K562 (cell line): ENCODE data around the gene HK2. TPM values are rescaled to one million over a fixed set of nuclear protein-coding genes. Genes with fewer than 3 reads are reported as not detected.
"Not testable (repeated sequence)": the region's sequence is repeated elsewhere in the genome, so short reads cannot be mapped to it uniquely, and the experiment has no call there.

Experiments
- ATAC-seq: fragments of 200-7000 bp; cut with Tn5 transposase; 3 replicates; pipeline ENCODE4 v1.9.1; 2020; ENCODE audit warnings: moderate library complexity
- BruUV-seq: library from RNA; stranded (reverse); fragments of 400-500 nt; replicated peaks from 2 replicates; lab custom pipeline; 2021; lab: Mats Ljungman, UMichigan
- CTCF ChIA-PET: fragments of 300-600 bp; formaldehyde crosslinking; extraction: SDS; loops from one replicate; lab custom pipeline; 2021; ENCODE audit warnings: low intra/inter-chr PET ratio; lab: Yijun Ruan, JAX
- POLR2A ChIA-PET: fragments of 300-600, 350-650 bp; sonication (Branson Sonifier 250); formaldehyde crosslinking; extraction: SDS; loops from one replicate; lab custom pipeline; 2021; ENCODE audit warnings: antibody characterized with exemption, inconsistent platforms; lab: Yijun Ruan, JAX
- DNase-seq, 4 experiments: peaks; one replicate each; pipeline versions ENCODE4 v3.0.0 to v3.0.0-alpha.2; 2011 to 2018; ENCODE audit warnings: low spot score in 3 of 4, mixed read lengths in 3 of 4; ENCODE audit errors: extremely low read depth in 1 of 4
- FAIRE-seq: peaks from 2 replicates; lab custom pipeline; 2011; peaks lifted over from hg19 to GRCh38; lab: Jason Lieb, UNC
- H2AFZ ChIP-seq: 2 replicates; pipeline ENCODE4 v1.6.0; 2011; ENCODE audit warnings: low read depth, low read length, control low read depth, inconsistent platforms
- H3K27ac ChIP-seq: fragments of 200-600 bp; 3 replicates; pipeline ENCODE4 v1.8.0; 2011; ENCODE audit warnings: low read depth, mild to moderate bottlenecking, control low read depth, inconsistent platforms, low read length, moderate library complexity, mixed read lengths; ENCODE audit errors: extremely low read depth
- H3K27me3 ChIP-seq, 2 experiments: fragments of 300-600 bp in 1 of 2; 2 replicates in 1 of 2; 3 replicates in 1 of 2; pipeline versions ENCODE4 v1.6.0 to v1.8.0; 2011; ENCODE audit warnings: inconsistent platforms in 2 of 2, low read length in 2 of 2, mild to moderate bottlenecking in 1 of 2, mixed read lengths in 1 of 2, moderate library complexity in 1 of 2; ENCODE audit not compliant: control insufficient read depth in 2 of 2, insufficient read depth in 2 of 2
- H3K36me3 ChIP-seq: fragments of 300-600 bp; 3 replicates; pipeline ENCODE4 v1.8.0; 2011; ENCODE audit warnings: mild to moderate bottlenecking, low read length, inconsistent platforms; ENCODE audit not compliant: control insufficient read depth, insufficient read depth
- H3K4me1 ChIP-seq, 2 experiments: fragments of 200-600 bp in 1 of 2; replicated peaks in 1 of 2; 2 replicates in 1 of 2; 3 replicates in 1 of 2; pipeline versions ENCODE4 v1.5.1 to v1.8.0; 2011; ENCODE audit warnings: inconsistent platforms in 2 of 2, low read length in 2 of 2, mild to moderate bottlenecking in 1 of 2, mixed read lengths in 1 of 2, moderate library complexity in 1 of 2; ENCODE audit not compliant: control insufficient read depth in 2 of 2, insufficient read depth in 2 of 2
- H3K4me2 ChIP-seq: 2 replicates; pipeline ENCODE4 v1.6.1; 2011; ENCODE audit warnings: low read length, control low read depth, inconsistent platforms, mixed read lengths; ENCODE audit not compliant: insufficient read depth
- H3K4me3 ChIP-seq: fragments of 200-600 bp; sonication (generic), shearing (Covaris generic); 2 replicates; pipeline ENCODE4 v1.5.1; 2016; ENCODE audit warnings: control low read depth, inconsistent platforms
- H3K79me2 ChIP-seq: fragments of 200-600 bp; 3 replicates; pipeline ENCODE4 v1.8.0; 2011; ENCODE audit warnings: low read length, inconsistent platforms; ENCODE audit not compliant: control insufficient read depth, insufficient read depth
- H3K9ac ChIP-seq, 2 experiments: 2 replicates each; pipeline versions ENCODE4 v1.6.0 to v1.6.1; 2011; ENCODE audit warnings: low read depth in 2 of 2, low read length in 2 of 2, control low read depth in 1 of 2, inconsistent platforms in 1 of 2, mild to moderate bottlenecking in 1 of 2, mixed read lengths in 1 of 2; ENCODE audit not compliant: insufficient read depth in 1 of 2
- H3K9me1 ChIP-seq: one replicate; pipeline ENCODE4 v1.6.0; 2011; ENCODE audit warnings: inconsistent platforms, mild to moderate bottlenecking, low read length, moderate library complexity; ENCODE audit not compliant: control insufficient read depth, insufficient read depth
- H3K9me3 ChIP-seq: replicated peaks from 2 replicates; pipeline ENCODE4 v1.5.1; 2011; ENCODE audit warnings: low read depth, low read length, inconsistent platforms; ENCODE audit not compliant: control insufficient read depth, insufficient read depth
- H4K20me1 ChIP-seq: replicated peaks from 2 replicates; pipeline ENCODE4 v1.6.1; 2011; ENCODE audit warnings: low read length, inconsistent platforms, mixed read lengths; ENCODE audit not compliant: control insufficient read depth, insufficient read depth
- MITF ChIP-seq: IDR thresholded peaks from 2 replicates; pipeline ENCODE4 v1.6.1; 2014; ENCODE audit warnings: antibody characterized with exemption
- TCF7 ChIP-seq: sonication (generic); IDR thresholded peaks from 2 replicates; pipeline ENCODE4 v1.6.1; 2016; ENCODE audit warnings: antibody characterized with exemption, borderline replicate concordance
- ZFP91 ChIP-seq: sonication (generic); formaldehyde crosslinking; IDR thresholded peaks from 2 replicates; pipeline ENCODE4 v1.8.0; 2022; ENCODE audit warnings: mild to moderate bottlenecking, missing genetic modification reagents
- ZNF395 ChIP-seq: fragments of 200-800 bp; sonication (Bioruptor generic); IDR thresholded peaks from 2 replicates; pipeline ENCODE4 v1.6.1; 2017; ENCODE audit warnings: missing genetic modification characterization, missing compliant biosample characterization
- ZNF436 ChIP-seq: fragments of 250-450, 450-650 bp; sonication (Bioruptor Pico); formaldehyde crosslinking; IDR thresholded peaks from 2 replicates; pipeline ENCODE4 v1.7.0; 2020; ENCODE audit warnings: mild to moderate bottlenecking
- WGBS: fragments of 100-300 bp; shearing (Covaris generic); methylation state at CpG from one replicate; pipeline ENCODE4 v1.1.6; 2016; ENCODE audit warnings: low coverage, mixed read lengths; ENCODE audit not compliant: insufficient coverage; ENCODE audit errors: missing lambda C conversion rate; 5-methylcytosine and 5-hydroxymethylcytosine counted together
- in situ Hi-C: fragments of 300-500 bp; cut with MboI; formaldehyde crosslinking; loops from 4 replicates; pipeline ENCODE4 v1.15.0; 2018; ENCODE audit warnings: inconsistent platforms, mixed read lengths
- intact Hi-C: fragments of 100-400 bp; cut with micrococcal nuclease; formaldehyde crosslinking; loops from 2 replicates; pipeline ENCODE4 v1.14.2; 2022
- polyA plus RNA-seq, 8 experiments: library from polyadenylated mRNA; depleted of rRNA in 4 of 8; stranded (reverse) in 5 of 8; unstranded in 3 of 8; fragments of >200 nt; fragmentation: Nextera tagmentation in 2 of 8; fragmentation: Illumina TruSeq in 1 of 8; extraction: Ambion mirVana in 2 of 8; extraction: Trizol in 1 of 8; gene quantifications; 2 replicates each; pipeline versions ENCODE4 v1.2.1 to v1.2.3, GENCODE V29; 2011 to 2014; ENCODE audit warnings: inconsistent platforms in 1 of 8, missing spikeins in 1 of 8
- total RNA-seq, 7 experiments: library from RNA; depleted of rRNA in 6 of 7; stranded (reverse); fragments of >200 nt in 6 of 7; fragmentation: Illumina TruSeq in 2 of 7; extraction: Trizol in 2 of 7; gene quantifications; 2 replicates each; pipeline versions ENCODE4 v1.2.1 to v1.2.3, GENCODE V29; 2011 to 2021; ENCODE audit warnings: low replicate concordance in 1 of 7

Gene HK2
- total and polyA plus RNA-seq, 9 of the 15 experiments (the other 6 are each of a cell fraction or from before 2014, with no cell fraction given), result 4.7 to 56.0 (median 19.9) TPM

GRCh38 chr2:74854401-74854800 is 20.5 kb downstream of the HK2 start:
- 87% methylated on average over 3 of the region's 4 CpGs for WGBS
- peaks cover 55% of the 10 kb centered on the region for H4K20me1 ChIP-seq
- H3K4me1 ChIP-seq, result peaks cover 1 to 7% of the 10 kb centered on the region in 2 experiments; a peak in 2 of 5 replicates
- intact Hi-C loops (no loop called here), in situ Hi-C loops (no loop called here)
- H3K4me3 ChIP-seq, result no peak overlapping the region
- H3K27ac ChIP-seq, result no peak overlapping the region
- H3K27me3 ChIP-seq, result no peaks in the 10 kb centered on the region
- H3K9ac ChIP-seq, result no peak overlapping the region
- no TSS peak for BruUV-seq
- no peak overlapping the region for H3K4me2 ChIP-seq
- H2AFZ ChIP-seq, result no peak overlapping the region
- no peak for TF ChIP-seq ZNF395 (CRISPR knock-in tag)
- no peak for TF ChIP-seq ZNF436 (CRISPR knock-in tag)
- no peak for TF ChIP-seq ZFP91 (CRISPR knock-in tag)
- TF ChIP-seq TCF7, result no peak
- TF ChIP-seq MITF, result no peak
- CTCF ChIA-PET, result no interaction called here
- FAIRE-seq, result no peak
- POLR2A ChIA-PET, result no interaction called here
- no peaks in the 10 kb centered on the region for H3K9me3 ChIP-seq
- DNase-seq, result no peak
- peaks cover 38% of the 10 kb centered on the region for H3K79me2 ChIP-seq
- H3K36me3 ChIP-seq, result peaks cover 72% of the 10 kb centered on the region
- peaks cover 10% of the 10 kb centered on the region for H3K9me1 ChIP-seq
- ATAC-seq, result no peak

- BruUV-seq, H3K4me3 ChIP-seq, DNase-seq, H2AFZ ChIP-seq, H3K4me2 ChIP-seq, H3K27ac ChIP-seq, in situ Hi-C loops, H3K9me3 ChIP-seq, H3K27me3 ChIP-seq, ATAC-seq, H3K9ac ChIP-seq, CTCF ChIA-PET, POLR2A ChIA-PET, H3K9me1 ChIP-seq, intact Hi-C loops, H3K4me1 ChIP-seq, FAIRE-seq: not testable (repeated sequence)
- Histone ChIP-seq H3K36me3 (peaks cover 68% of the 10 kb centered on the region), H4K20me1 (peaks cover 47% of the 10 kb centered on the region), H3K79me2 (peaks cover 30% of the 10 kb centered on the region)
- WGBS, result 86% methylated on average over 15 of the region's 16 CpGs
Measured at GRCh38 chr2:74855114-74855707, 21.3 kb downstream of the HK2 start.
